AG10803 (cell line): Measurements from ENCODE around the gene COX19.

Source experiments
- DNase-seq: peaks from one replicate; pipeline ENCODE4 v3.0.0; 2010; ENCODE audit warnings: low read depth
- H3K4me3 ChIP-seq: 2 replicates; pipeline ENCODE4 v1.5.1; 2011; ENCODE audit warnings: mild to moderate bottlenecking, low read length, control low read depth
- CTCF ChIP-seq: conservative IDR thresholded peaks from 2 replicates; pipeline ENCODE4 v1.5.1; 2011; ENCODE audit warnings: mild to moderate bottlenecking, low read length, control low read depth, inconsistent platforms

COX19 gene

GRCh38 chr7:978416-979091 lies 3.2 kb upstream of the COX19 start:
- TF ChIP-seq CTCF, result no peak
- DNase-seq, result no peak
- no peak overlapping the region for H3K4me3 ChIP-seq

GRCh38 chr7:978049-978346 lies 2.6 kb upstream of the COX19 start:
- no peak for TF ChIP-seq CTCF
- no peak overlapping the region for H3K4me3 ChIP-seq
- no peak for DNase-seq

GRCh38 chr7:977326-978048 lies 2.1 kb upstream of the COX19 start:
- no peak for DNase-seq
- TF ChIP-seq CTCF, result no peak
- H3K4me3 ChIP-seq, result no peak overlapping the region

GRCh38 chr7:976901-977325 lies 1.6 kb upstream of the COX19 start:
- no peak overlapping the region for H3K4me3 ChIP-seq
- no peak for DNase-seq
- TF ChIP-seq CTCF, result no peak

- DNase-seq, result no peak
- H3K4me3 ChIP-seq, result peak overlapping the region; percentile 68
- no peak for TF ChIP-seq CTCF
Observed at GRCh38 chr7:975702-976473, 539 bp upstream of the COX19 start.

GRCh38 chr7:974172-974571 lies 1.2 kb downstream of the COX19 start:
- DNase-seq, result peak; percentile 31
- no peak for TF ChIP-seq CTCF
- peak overlapping the region; percentile 88 for H3K4me3 ChIP-seq
